GM19328 (cell line): ENCODE data around the gene ARL2BP.
"Not testable (repeated sequence)": the region's sequence is repeated elsewhere in the genome, so short reads cannot be mapped to it uniquely, and the experiment has no call there.

Source experiments
- ATAC-seq: cut with Tn5 transposase; IDR thresholded peaks from one replicate; pipeline ENCODE4 v1.9.1; 2021; ENCODE audit warnings: mild to moderate bottlenecking, moderate library complexity; ENCODE audit not compliant: unreplicated experiment

Gene ARL2BP

GRCh38 chr16:57263541-57264351 lies 18.7 kb downstream of the ARL2BP start:
- no peak for ATAC-seq

DNA sequence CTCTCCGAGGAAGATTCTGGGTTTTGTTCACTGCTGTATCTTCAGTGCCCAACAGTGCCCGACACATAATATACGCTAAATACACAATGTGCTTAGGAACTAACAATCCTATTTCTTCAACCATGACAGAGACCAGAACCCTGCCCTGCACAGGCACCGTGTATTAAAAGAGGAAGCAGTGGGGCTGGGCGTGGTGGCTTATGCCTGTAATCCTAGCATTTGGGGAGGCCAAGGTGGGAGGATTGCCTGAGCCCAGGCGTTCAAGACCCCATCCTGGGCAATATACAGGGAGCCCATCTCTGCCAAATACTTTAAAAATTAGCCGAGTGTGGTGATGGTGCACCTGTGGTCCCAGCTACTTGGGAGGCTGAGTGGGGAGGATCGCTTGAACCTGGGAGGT lies 19.3 kb downstream of the ARL2BP start:
- ATAC-seq: no peak

- ATAC-seq: no peak
These were observed 19.9 kb downstream of the ARL2BP start for GRCh38 chr16:57264950-57265371.

- no peak for ATAC-seq
These were observed 20.9 kb downstream of the ARL2BP start for GRCh38 chr16:57265850-57266530.

DNA sequence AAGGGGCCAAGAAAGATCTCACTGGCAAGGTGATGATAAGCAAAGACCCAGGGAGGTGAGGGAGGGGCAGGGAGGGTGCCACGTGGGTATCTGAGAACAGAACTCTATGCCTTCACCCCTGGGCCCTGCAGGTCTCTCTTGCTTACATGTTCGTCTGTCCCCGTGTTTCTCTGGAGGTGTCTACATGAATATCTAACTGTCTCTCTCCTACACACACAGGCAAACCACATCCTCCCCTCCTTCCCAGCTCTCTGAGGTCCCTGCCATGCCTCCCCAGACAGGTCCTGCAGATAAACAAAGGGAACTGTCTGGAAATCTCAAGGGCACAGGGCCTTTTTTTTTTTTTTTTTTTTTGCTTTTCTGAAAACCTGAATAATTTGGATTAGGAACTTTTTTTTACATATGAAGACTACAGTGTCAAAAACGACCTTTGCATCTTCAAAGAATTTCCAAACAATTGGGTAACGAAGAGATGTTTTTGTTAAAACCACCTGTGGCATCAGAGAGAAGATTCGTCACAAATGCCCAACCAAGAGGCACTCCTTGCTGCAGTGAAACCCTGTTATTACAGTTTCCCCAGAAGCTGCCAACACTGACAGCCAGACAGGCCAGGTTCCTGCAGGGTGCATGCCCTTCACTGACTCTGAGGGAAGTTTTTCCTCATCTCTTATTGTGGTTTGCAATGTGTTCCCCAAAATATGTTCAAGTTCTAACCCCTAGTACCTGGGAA lies 21.6 kb downstream of the ARL2BP start:
- ATAC-seq: no peak

GRCh38 chr16:57267343-57267742 lies 22.3 kb downstream of the ARL2BP start:
- ATAC-seq: not testable (repeated sequence)

DNA sequence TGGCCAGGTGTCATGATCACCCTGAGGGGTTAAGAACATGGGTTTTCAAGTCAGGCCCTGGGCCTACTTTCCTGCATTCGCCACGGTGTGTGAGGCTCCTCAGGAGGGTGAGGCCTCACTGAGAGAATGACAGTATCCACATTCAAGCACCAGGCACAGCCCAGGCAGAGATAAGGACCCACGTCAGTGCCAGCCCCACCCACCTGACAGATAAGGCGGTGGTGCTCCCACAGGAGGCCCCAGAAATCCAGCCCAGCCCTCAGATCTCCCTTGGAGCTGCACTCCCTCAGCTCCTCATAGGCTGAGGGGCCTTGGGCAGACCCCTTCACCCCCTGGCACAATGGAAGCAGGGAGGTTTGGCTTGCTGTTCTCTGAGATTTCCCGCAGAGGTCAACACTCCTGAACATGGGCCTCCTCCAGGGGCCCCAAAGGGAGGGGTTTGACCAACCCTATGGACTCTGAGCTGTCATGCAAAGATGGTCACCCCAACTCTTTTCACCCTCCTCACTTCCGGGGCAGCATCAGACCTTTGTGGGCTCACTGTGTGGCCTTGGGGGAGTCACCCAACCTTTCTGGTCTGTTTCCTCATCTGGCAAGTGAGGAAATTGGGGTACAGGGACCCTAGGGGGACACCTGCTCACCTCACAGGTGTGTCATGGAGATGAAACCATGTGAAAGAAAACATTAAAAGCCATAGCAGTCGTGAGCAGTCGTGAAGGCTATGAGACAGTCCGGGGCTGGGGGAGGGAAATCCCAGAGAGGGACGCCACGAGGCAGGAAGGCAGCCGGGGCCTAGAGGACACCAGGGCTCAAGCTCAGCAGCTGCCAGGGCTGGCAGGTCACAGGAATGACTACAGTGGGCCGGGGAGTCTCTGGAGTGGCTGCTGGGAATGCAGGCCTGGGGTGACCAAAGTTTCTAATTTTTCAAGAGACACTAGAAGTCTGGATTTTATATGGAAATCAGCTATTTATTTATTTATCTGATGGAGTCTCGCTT lies 24.0 kb downstream of the ARL2BP start:
- ATAC-seq: no peak

DNA sequence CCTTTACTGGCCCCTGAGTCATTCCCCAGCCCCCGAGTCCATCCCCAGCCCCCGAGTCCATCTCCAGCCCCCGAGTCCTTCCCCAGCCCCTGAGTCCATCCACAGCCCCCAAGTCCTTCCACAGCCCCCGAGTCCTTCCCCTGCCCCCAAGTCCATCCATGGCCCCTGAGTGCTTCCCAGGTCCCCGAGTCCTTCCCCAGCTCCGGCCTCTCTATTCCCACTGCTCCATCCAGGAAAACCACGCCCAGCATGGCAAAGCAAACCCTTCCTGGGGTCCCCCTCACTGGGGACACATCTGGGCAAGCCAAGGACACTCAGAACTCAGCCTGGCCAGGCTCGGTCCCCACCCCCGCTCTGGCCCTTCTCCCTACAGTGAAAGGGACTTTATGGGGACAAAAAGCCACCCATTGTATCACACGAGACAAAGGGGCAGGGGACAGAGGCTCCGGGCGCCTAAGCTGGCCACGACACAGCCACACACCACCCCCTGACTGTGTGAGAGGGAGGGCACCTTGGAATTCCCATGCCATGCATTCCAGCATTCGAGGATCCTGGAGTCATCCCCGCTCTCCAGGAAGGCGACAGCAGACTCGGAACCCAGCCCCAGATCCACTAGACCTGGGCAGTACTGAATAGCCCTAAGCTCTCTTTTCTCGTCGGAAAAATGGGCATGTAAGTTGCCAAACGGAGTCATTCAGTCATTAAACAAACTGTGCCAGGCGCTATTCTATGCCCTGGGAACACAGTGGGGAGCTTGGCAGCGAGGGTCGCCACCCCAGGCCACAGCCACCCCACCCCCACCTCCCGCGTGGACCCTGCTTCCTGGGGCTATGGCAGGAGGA lies 25.4 kb downstream of the ARL2BP start:
- ATAC-seq: no peak

GRCh38 chr16:57271063-57271345 lies 25.9 kb downstream of the ARL2BP start:
- no peak for ATAC-seq

DNA sequence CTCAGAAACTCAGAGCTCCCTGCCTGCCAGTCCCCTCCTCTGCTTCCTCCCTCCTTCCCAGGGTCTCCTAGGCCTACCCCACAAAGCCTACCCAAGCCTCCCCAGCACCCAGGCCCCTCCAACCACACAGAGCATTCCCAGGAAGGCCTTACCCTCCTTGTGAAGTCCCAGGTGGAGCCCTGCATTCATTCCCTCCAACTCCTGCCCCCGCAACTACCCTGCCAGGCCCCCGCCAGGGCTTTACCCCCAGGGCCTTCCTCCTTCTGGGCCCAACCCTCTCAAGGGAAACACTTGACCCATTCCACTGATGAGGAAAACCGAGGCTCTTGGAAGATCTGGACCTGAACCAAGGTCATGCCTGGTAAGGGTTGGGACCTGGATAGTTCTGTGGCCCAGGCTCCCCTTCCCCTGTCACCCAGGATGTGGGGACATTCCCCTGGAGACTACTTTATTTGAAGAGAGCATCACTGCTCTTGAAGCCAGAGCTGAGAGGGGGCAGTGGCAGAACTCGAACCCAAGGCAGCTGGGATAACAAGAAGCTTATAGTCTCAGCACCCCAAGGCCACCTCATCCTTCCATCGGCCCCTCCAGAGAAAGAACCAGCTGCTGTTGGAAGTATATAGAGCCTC lies 26.9 kb downstream of the ARL2BP start:
- no peak for ATAC-seq

DNA sequence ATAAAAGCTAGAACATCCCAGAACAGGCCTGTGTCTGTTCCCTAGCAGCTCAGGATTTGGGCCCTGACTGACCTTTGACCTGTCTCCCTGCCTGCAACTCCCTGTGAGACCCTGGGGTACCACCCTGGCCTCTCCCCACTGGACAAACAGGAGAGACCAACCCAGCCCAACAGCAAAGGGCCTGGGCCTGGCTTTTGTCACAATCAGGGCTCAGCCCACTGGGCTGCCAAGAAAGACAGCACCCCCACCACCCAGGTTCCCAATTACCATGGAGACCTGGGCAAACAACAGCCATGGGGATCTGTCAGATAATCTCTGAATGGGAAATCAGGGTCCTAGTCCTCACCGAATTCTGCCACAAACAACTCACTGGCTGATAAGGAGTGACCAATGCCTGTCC lies 28.3 kb downstream of the ARL2BP start:
- no peak for ATAC-seq

DNA sequence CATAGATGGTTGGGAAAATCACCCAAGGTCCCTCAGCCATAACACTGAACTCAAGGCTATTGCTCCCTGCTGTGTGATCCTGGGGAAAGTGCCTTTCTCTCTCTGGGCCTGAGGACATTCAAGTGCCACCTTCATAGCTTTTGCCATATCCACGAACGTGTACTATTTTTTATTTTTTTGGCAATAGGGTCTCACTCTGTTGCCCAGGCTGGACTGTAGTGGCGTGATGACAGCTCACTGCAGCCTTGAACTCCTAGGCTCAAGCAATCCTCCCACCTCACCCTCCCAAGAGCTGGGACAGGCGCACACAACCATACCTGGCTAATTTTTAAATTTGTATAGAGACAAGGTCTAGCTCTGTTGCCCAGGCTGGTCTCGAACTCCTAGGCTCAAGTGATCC lies 28.8 kb downstream of the ARL2BP start:
- ATAC-seq: no peak

GRCh38 chr16:57275946-57276345 lies 30.9 kb downstream of the ARL2BP start:
- not testable (repeated sequence) for ATAC-seq

- ATAC-seq: no peak
These were observed 31.5 kb downstream of the ARL2BP start for GRCh38 chr16:57276596-57276995.

DNA sequence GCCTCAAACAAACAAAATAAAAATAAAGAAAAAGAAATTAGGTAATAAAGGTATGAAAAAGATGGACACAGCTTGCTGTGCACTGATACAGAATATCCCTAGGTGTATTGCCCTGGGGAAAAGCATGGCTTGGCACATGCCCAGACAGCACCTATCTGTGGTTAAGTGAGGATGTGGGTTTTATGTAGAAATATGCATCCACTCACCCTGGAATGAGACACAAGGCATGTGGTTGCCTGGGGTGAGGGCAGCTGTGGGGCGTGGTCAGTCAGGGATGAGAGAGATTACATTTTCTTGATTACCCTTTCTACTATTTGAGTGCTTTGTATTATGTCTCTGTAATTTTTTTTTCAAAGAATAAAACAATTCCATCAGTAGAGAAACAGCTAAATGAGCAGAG lies 32.5 kb downstream of the ARL2BP start:
- no peak for ATAC-seq

GRCh38 chr16:57278494-57278893 lies 33.4 kb downstream of the ARL2BP start:
- ATAC-seq: no peak

DNA sequence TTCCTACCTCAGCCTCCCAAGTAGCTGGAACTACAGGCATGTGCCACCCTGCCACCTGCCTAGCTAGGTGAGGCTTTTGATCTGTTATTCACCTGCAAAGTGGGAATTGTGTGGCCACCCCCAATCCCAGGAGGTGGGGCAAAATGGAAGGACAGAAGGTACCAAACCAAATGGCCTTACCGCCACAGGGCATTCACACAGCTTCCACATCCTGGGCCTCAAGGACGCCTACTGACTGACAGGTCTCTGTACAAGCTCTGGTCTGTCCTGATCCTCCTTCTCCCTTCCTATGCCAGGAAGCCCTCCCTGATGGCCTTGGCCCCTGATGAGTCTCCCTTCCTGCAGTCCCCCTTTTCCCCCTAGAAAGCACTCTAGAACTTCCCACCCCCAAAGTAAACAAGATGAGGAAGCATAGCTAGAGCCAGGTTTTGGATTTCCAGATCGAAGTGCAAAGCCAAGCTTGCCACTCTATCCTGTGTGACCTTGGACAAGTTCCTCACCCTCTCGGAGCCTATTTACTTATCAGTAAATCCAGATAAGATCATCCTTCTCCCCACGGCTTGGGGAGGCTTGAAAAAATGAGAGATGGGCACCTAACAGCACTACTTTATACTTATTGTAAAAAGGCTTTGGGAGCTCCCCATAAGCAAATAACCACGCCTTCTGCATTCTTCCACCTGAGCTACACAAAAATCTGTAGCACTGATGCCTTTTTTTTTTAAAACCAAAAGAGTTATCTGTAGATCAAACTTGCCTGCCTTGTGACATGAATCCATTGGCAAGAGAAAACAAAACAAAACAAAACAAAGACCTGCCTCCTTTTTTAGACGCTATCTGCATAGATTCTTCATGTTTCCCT lies 35.0 kb downstream of the ARL2BP start:
- ATAC-seq: no peak

DNA sequence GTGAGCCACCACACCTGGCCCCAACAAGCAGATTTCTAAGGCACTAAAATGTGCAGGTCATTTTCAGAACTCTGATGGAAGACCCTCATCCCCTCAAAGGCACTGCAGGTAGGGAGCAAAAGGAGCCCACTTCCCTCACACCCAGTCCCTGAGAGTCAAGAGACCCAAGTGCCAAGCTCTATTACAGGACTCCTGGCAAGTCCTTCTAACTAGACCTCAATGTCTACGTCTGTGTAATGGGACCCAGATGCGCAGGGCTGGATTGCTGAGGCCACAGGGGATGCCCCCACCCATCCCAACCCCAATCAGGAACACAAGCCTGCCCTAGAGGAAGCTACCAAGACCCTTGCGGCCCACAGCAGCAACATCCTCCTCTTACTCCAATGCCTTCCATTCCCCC lies 36.7 kb downstream of the ARL2BP start:
- ATAC-seq: no peak
